Motor neuron (in vitro differentiated cells): ENCODE measurements around the gene ORM2. TPM values are rescaled to one million over a fixed set of nuclear protein-coding genes. Genes with fewer than 3 reads are reported as not detected.

ENCODE experiments used
- ATAC-seq, 8 experiments: fragments of 200-7000 bp; cut with Tn5 transposase; replicated peaks in 6 of 8; 2 replicates each; pipeline ENCODE4 v1.8.0; 2021; ENCODE audit warnings: mild to moderate bottlenecking in 8 of 8, moderate library complexity in 8 of 8
- H3K27ac ChIP-seq, 2 donors: fragments of 250-450 bp; sonication (Bioruptor Pico); 2 replicates each; pipeline ENCODE4 v1.9.0; 2021; ENCODE audit warnings: antibody characterized with exemption in 2 of 2, mild to moderate bottlenecking in 2 of 2, moderate library complexity in 1 of 2
- H3K4me1 ChIP-seq, 2 donors: fragments of 250-450 bp; sonication (Bioruptor Pico); replicated peaks in 1 of 2; 2 replicates each; pipeline ENCODE4 v1.6.1; 2021; ENCODE audit warnings: antibody characterized with exemption in 2 of 2, mild to moderate bottlenecking in 2 of 2, moderate library complexity in 1 of 2
- H3K4me3 ChIP-seq, 5 donors: fragments of 250-450 bp; sonication (Bioruptor Pico); 2 replicates each; pipeline ENCODE4 v1.9.0; 2021; ENCODE audit warnings: antibody characterized with exemption in 5 of 5, mild to moderate bottlenecking in 5 of 5, moderate library complexity in 4 of 5
- WGBS, 10 experiments: fragments of 450-650 bp; shearing (Covaris generic); methylation state at CpG; one replicate each; pipeline ENCODE4 v1.0.0; 2022; 5-methylcytosine and 5-hydroxymethylcytosine counted together
- in situ Hi-C, 9 experiments: fragments of 400-800 bp; cut with MboI; loops; one replicate each; pipeline ENCODE4 v1.15.0; 2021; ENCODE audit warnings: low sequenced_read_pairs in 9 of 9, low pct_unique_long_range_greater_than_20kb in 2 of 9; ENCODE audit not compliant: unreplicated experiment in 9 of 9
- total RNA-seq, 8 experiments: library from RNA; unstranded; fragments of 300-600 nt; gene quantifications; 2 replicates each; pipeline versions ENCODE4 v1.2.3 to v1.2.4, GENCODE V29; 2022

Gene ORM2
- total RNA-seq, 8 experiments from 2014 or later = 0.46 TPM; not detected in 7

GRCh38 chr9:114342755-114343440, 13.2 kb downstream of the ORM2 start:
- in situ Hi-C loops = no loop called here
- WGBS, 10 experiments = 71 to 100% (median 100%) methylated on average over 1 to 3 of the region's 5 CpGs; no CpG with 5 or more reads in 5 of the 10 experiments
- Histone ChIP-seq H3K4me1 (no peaks in the 10 kb centered on the region), H3K27ac (no peak overlapping the region), H3K4me3 (no peak overlapping the region)
- no peak for ATAC-seq

DNA sequence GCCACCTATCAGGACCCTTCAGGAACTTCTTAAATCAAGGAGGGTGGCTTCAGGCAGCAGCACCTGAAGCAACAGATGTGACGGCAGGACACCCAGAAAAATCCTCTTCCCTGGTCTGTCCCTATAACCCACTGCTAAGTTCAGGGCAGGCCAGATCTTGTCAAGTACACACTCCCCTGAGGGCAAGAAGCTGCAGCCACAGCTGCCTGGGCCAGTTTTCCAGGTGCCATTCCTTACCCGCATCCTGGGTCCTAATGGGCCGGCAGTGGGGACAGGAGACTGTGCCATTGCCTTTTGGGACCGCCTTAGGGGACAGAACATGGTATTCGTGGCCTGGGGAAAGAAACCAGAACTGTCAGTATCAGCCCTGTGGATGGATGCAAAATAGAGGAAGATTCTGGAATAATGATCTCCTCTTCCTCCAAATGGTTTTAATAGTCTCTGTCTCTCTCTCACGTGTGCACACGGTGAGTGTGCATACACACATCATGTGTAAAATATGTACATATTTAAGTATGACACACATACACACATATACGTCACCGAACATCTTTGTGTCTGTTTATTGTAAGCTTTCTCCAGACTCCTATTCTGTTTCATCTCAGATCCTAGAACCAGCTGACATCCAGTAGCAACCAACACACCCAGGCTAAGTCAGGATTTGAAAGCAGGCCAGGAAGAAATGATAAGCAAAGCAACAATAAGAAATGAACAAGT, 14.0 kb downstream of the ORM2 start:
- H3K27ac ChIP-seq = no peak overlapping the region
- H3K4me1 ChIP-seq = peaks cover 4 to 5% of the 10 kb centered on the region in 2 donors
- 63 to 100% (median 97%) methylated on average over 1 to 9 of the region's 9 CpGs; no CpG with 5 or more reads in 2 of the 10 experiments for WGBS, 10 experiments
- ATAC-seq = no peak
- in situ Hi-C loops = no loop called here
- no peak overlapping the region for H3K4me3 ChIP-seq

GRCh38 chr9:114344188-114344566, 14.5 kb downstream of the ORM2 start:
- no peak overlapping the region for H3K4me3 ChIP-seq
- 46 to 100% (median 92%) methylated on average over 1 to 9 of the region's 11 CpGs; no CpG with 5 or more reads in 3 of the 10 experiments for WGBS, 10 experiments
- no peak overlapping the region for H3K27ac ChIP-seq
- H3K4me1 ChIP-seq = peaks cover 7 to 8% of the 10 kb centered on the region in 2 donors
- no peak for ATAC-seq
- in situ Hi-C loops = no loop called here

- H3K27ac ChIP-seq = no peak overlapping the region
- H3K4me1 ChIP-seq = peaks cover 10 to 12% of the 10 kb centered on the region in 2 donors
- ATAC-seq = no peak
- in situ Hi-C loops = no loop called here
- 37 to 100% (median 87%) methylated on average over 2 to 3 of the region's 3 CpGs; no CpG with 5 or more reads in 4 of the 10 experiments for WGBS, 10 experiments
- no peak overlapping the region for H3K4me3 ChIP-seq
These were observed 15.0 kb downstream of the ORM2 start for GRCh38 chr9:114344692-114345091.

- H3K4me3 ChIP-seq = no peak overlapping the region
- no peak overlapping the region for H3K27ac ChIP-seq
- in situ Hi-C loops = no loop called here
- no peak for ATAC-seq
- H3K4me1 ChIP-seq = peaks cover 10 to 12% of the 10 kb centered on the region in 2 donors
- 0 to 100% (median 95%) methylated on average over 1 to 5 of the region's 7 CpGs; no CpG with 5 or more reads in 4 of the 10 experiments for WGBS, 10 experiments
These were observed 15.9 kb downstream of the ORM2 start for GRCh38 chr9:114345493-114346065.

GRCh38 chr9:114346146-114346545, 16.5 kb downstream of the ORM2 start:
- Histone ChIP-seq H3K4me3 (no peak overlapping the region), H3K27ac (no peak overlapping the region), H3K4me1 (peaks cover 10 to 12% of the 10 kb centered on the region in 2 donors)
- 40 to 100% (median 96%) methylated on average over 1 to 6 of the region's 11 CpGs; no CpG with 5 or more reads in 4 of the 10 experiments for WGBS, 10 experiments
- ATAC-seq = no peak
- in situ Hi-C loops = no loop called here

DNA sequence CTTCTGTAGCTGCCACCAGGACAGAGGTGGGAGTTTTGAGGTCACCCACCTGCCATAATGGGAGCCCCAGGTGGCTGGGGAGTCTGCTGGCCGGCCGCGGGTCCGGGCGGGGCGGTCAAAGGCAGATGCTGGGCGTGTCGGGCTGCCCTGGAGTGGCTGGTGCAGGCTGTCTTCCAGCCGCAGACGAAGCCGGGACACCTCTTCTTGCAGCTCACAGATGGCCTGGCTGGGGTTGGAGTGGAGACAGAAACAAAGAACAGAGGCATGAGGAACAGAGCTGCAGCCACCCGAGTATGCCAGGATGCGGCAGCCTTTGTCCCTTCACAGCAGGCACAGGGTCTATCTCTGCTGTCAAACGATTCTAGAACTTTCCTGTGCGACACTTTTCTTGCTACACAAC, 18.0 kb downstream of the ORM2 start:
- H3K27ac ChIP-seq = no peak overlapping the region
- WGBS, 10 experiments = 40 to 97% (median 94%) methylated on average over 1 to 10 of the region's 15 CpGs; no CpG with 5 or more reads in 6 of the 10 experiments
- H3K4me3 ChIP-seq = no peak overlapping the region
- no peak for ATAC-seq
- in situ Hi-C loops = no loop called here
- peaks cover 10 to 12% of the 10 kb centered on the region in 2 donors for H3K4me1 ChIP-seq

DNA sequence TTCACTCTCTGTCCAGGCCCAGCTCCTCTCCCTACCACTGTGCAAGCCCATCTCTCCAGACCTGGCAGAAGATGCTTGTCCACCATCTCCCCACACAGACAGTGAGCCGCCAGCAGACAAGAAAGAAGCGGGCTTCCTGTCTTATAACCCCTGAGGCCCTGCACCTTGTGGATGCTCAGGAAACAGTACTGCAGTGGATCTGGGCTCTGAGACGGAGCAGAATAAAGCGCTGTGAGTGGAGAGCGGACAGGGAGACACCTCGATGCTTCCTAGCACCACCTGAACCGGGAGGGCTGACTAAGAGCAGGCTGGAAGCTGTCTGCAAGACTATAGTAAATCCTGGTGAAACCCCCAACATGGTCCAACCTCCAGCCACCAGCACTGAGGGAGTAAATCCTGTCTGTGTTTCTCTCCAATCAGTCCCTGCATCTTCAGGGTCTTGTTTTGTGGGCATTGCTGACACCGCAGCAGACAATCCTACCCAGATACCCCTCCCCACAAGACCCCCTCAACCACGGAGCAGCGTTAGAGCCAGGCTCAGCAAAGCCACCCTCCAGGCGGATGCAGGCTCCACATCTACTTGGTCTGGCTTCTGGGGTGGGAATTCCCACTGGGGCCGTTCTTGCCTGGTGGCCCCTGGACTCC, 18.7 kb downstream of the ORM2 start:
- Histone ChIP-seq H3K27ac (peak overlapping the region; percentile 68 to 76), H3K4me1 (peaks cover 10 to 12% of the 10 kb centered on the region in 2 donors), H3K4me3 (no peak overlapping the region)
- in situ Hi-C loops = no loop called here
- 80 to 100% (median 99%) methylated on average over 1 to 7 of the region's 12 CpGs; no CpG with 5 or more reads in 5 of the 10 experiments for WGBS, 10 experiments
- ATAC-seq = peak in 1 of 8 experiments; percentile 0

- WGBS, 10 experiments = 0 to 67% (median 10%) methylated on average over 1 to 4 of the region's 9 CpGs; no CpG with 5 or more reads in 3 of the 10 experiments
- peak overlapping the region; percentile 68 to 76 for H3K27ac ChIP-seq
- peak; percentile 90 to 98 (median 97) for ATAC-seq
- no peak overlapping the region for H3K4me3 ChIP-seq
- in situ Hi-C loops = no loop called here
- peaks cover 10 to 12% of the 10 kb centered on the region in 2 donors for H3K4me1 ChIP-seq
These were observed 19.3 kb downstream of the ORM2 start for GRCh38 chr9:114348906-114349482.

DNA sequence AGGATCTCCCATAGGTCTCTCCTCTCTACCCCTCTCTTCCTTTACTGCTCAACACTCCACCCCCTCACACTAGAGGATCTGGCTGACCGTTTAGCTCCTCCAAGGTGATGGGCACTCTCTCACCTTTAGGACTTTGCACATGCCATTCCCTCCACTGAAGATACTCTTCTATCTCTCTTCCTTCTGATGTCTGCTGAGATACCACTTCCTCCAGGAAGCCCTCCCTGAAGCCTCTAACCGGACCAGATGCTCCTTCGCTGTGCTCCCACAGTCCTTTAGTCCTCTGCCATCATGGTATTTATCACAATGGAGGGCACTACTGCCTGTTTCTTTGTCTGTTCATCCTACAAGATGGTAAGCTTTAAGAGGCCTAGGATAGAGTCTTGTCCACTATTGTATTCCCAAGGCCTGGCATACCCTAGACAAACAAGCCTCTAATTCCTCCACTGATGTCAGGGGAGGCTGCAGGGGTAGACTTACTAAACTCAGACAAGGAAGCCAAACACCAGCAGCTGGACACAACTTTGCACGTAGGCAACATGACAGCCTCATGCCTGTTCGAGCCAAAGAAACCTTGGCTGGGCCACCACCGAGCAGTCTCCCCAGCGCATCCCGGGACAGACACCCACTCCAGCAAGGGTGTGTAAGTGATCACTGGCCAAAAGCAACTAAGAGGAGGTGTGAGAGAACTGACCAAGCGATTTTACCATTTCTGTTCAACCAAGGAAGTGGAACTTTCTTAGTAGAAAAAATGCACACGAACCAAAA, 20.2 kb downstream of the ORM2 start:
- WGBS, 10 experiments = 69 to 100% (median 89%) methylated on average over 1 to 7 of the region's 10 CpGs; no CpG with 5 or more reads in 1 of the 10 experiments
- peaks cover 10 to 12% of the 10 kb centered on the region in 2 donors for H3K4me1 ChIP-seq
- H3K27ac ChIP-seq = peak overlapping the region; percentile 48 to 70
- no peak overlapping the region for H3K4me3 ChIP-seq
- no peak for ATAC-seq
- in situ Hi-C loops = no loop called here

- no peak for ATAC-seq
- Histone ChIP-seq H3K27ac (no peak overlapping the region), H3K4me1 (peaks cover 10 to 12% of the 10 kb centered on the region in 2 donors), H3K4me3 (no peak overlapping the region)
- 60 to 100% (median 89%) methylated on average over 1 to 6 of the region's 16 CpGs; no CpG with 5 or more reads in 6 of the 10 experiments for WGBS, 10 experiments
- in situ Hi-C loops = no loop called here
These were observed 21.1 kb downstream of the ORM2 start for GRCh38 chr9:114350636-114351401.
